K562 (cell line): ENCODE results near the gene UBE2J2. TPM values are rescaled to one million over a fixed set of nuclear protein-coding genes. Genes with fewer than 3 reads are reported as not detected.

Source experiments
- CUX1 ChIP-seq: fragments of 200-800 bp; sonication (Bioruptor generic); IDR thresholded peaks from 2 replicates; pipeline ENCODE4 v1.6.1; 2016; ENCODE audit warnings: missing genetic modification characterization, missing compliant biosample characterization
- ELF4 ChIP-seq: fragments of 450-650 bp; formaldehyde crosslinking; IDR thresholded peaks from 2 replicates; pipeline ENCODE4 v1.4.0; 2022; ENCODE audit warnings: missing genetic modification characterization
- EWSR1 ChIP-seq: fragments of 450-650 bp; IDR thresholded peaks from 2 replicates; pipeline ENCODE4 v1.6.1; 2018; ENCODE audit warnings: borderline replicate concordance, mild to moderate bottlenecking, low read depth, moderate library complexity; ENCODE audit not compliant: partially characterized antibody
- GTF2E2 ChIP-seq: fragments of 200-800 bp; sonication (Bioruptor generic); IDR thresholded peaks from 2 replicates; pipeline ENCODE4 v1.6.1; 2016; ENCODE audit warnings: missing genetic modification characterization, missing compliant biosample characterization
- HSF4 ChIP-seq: fragments of 250-450 bp; sonication (Bioruptor Pico); IDR thresholded peaks from 2 replicates; pipeline ENCODE4 v2.1.2; 2022; ENCODE audit warnings: mild to moderate bottlenecking, moderate library complexity, borderline replicate concordance
- NKRF ChIP-seq: fragments of 450-650 bp; IDR thresholded peaks from 2 replicates; pipeline ENCODE4 v1.6.1; 2016; ENCODE audit warnings: borderline replicate concordance
- PHF21A ChIP-seq: fragments of 450-650 bp; IDR thresholded peaks from 2 replicates; pipeline ENCODE4 v1.6.1; 2017; ENCODE audit warnings: low read depth, borderline replicate concordance
- RHOXF2B ChIP-seq: fragments of 250-450 bp; sonication (Bioruptor Pico); conservative IDR thresholded peaks from 2 replicates; pipeline ENCODE4 v1.5.1; 2021
- TCF7L2 ChIP-seq: fragments of 150-350 bp; IDR thresholded peaks from 2 replicates; pipeline ENCODE4 v1.6.1; 2016; ENCODE audit warnings: low read depth, mild to moderate bottlenecking, low read length, moderate library complexity
- TFAM ChIP-seq: fragments of 250-450 bp; sonication (Bioruptor Pico); conservative IDR thresholded peaks from 2 replicates; pipeline ENCODE4 v1.5.0; 2021; ENCODE audit warnings: mild to moderate bottlenecking, moderate library complexity
- TRIM24 ChIP-seq, 2 experiments: fragments of 450-650 bp; IDR thresholded peaks; 2 replicates each; pipeline ENCODE4 v1.6.1; 2016
- ZNF23 ChIP-seq: fragments of 250-450 bp; sonication (Bioruptor Pico); IDR thresholded peaks from 2 replicates; pipeline ENCODE4 v1.4.0; 2020; ENCODE audit warnings: mild to moderate bottlenecking
- ZNF263 ChIP-seq: sonication (generic); formaldehyde crosslinking; IDR thresholded peaks from 2 replicates; pipeline ENCODE4 v1.8.0; 2022; ENCODE audit warnings: mild to moderate bottlenecking, missing genetic modification reagents, borderline replicate concordance
- ZNF311 ChIP-seq: fragments of 250-450 bp; sonication (Bioruptor Pico); IDR thresholded peaks from 2 replicates; pipeline ENCODE4 v1.4.0; 2020; ENCODE audit warnings: mild to moderate bottlenecking, moderate library complexity
- ZNF57 ChIP-seq: fragments of 450-650 bp; formaldehyde crosslinking; IDR thresholded peaks from 2 replicates; pipeline ENCODE4 v1.4.0; 2020; ENCODE audit warnings: mild to moderate bottlenecking, moderate library complexity
- ZNF707 ChIP-seq: fragments of 250-450 bp; sonication (Bioruptor Pico); conservative IDR thresholded peaks from 2 replicates; pipeline ENCODE4 v1.8.0; 2022; ENCODE audit warnings: inconsistent platforms, mild to moderate bottlenecking, moderate library complexity
- polyA plus RNA-seq, 8 experiments: library from polyadenylated mRNA; depleted of rRNA in 4 of 8; stranded (reverse) in 5 of 8; unstranded in 3 of 8; fragments of >200 nt; fragmentation: Nextera tagmentation in 2 of 8; fragmentation: Illumina TruSeq in 1 of 8; extraction: Ambion mirVana in 2 of 8; extraction: Trizol in 1 of 8; gene quantifications; 2 replicates each; pipeline versions ENCODE4 v1.2.1 to v1.2.3, GENCODE V29; 2011 to 2014; ENCODE audit warnings: inconsistent platforms in 1 of 8, missing spikeins in 1 of 8
- total RNA-seq, 7 experiments: library from RNA; depleted of rRNA in 6 of 7; stranded (reverse); fragments of >200 nt in 6 of 7; fragmentation: Illumina TruSeq in 2 of 7; extraction: Trizol in 2 of 7; gene quantifications; 2 replicates each; pipeline versions ENCODE4 v1.2.1 to v1.2.3, GENCODE V29; 2011 to 2021; ENCODE audit warnings: low replicate concordance in 1 of 7
- TF ChIP-seq, protein P1 (sequence below): fragments of 450-650 bp; IDR thresholded peaks from 2 replicates; pipeline ENCODE4 v1.6.1; 2018; ENCODE audit warnings: mild to moderate bottlenecking, low read depth; ENCODE audit not compliant: partially characterized antibody
- TF ChIP-seq, protein P2 (sequence below): fragments of 450-650 bp; IDR thresholded peaks from one replicate; pipeline ENCODE4 v1.6.1; 2018; ENCODE audit warnings: mild to moderate bottlenecking, moderate library complexity; ENCODE audit not compliant: partially characterized antibody

Gene UBE2J2
- total and polyA plus RNA-seq, 9 of the 15 experiments (the other 6 are each of a cell fraction or from before 2014, with no cell fraction given), result 0.93 to 112 (median 75.5) TPM

DNA sequence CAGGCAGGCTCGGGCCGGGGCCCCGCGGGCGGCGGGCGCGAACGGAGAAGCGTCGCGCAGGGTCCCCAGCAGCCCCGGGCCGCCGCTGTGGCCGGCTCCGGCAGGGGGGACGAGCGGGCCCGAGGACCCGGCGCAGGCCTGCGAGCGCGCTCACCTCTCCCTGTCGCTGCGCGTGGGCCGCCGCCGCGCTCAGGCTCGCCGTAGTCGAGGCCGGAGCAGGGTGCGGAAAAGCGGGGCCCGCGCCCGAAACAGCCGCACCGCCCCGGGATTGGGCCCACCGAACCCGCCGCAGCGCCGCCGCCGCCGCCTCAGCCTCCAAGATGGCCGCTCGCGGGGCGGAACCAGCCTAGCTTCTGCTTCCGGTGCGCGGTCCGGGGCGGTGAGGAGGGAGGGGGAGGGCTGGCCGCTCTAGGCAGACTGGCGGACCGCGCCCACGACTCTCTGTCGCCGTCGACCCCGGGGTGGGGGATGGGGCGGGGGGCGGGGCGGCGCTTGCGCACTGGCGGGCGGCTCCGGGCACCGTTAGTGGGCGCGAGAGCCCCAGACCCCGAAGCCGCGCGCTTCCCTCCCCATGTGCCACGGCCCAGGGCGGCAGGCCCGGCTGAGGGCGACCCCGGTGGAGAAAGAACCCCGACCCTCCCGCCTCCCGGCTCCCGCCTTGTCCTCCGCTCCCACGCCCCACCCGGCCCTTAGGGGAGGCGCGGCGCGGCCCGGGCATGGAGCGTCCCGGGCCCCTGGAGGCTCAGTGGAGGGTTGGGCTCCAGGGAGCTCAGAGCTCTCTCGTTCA lies at the start of gene UBE2J2 (continued):
- TF ChIP-seq CUX1 (CRISPR knock-in tag), result no peak
- TF ChIP-seq HSF4, result no peak
- TF ChIP-seq ELF4, result no peak
- TF ChIP-seq TRIM24 (IDR thresholded peaks at IDR 0.05), result no peak
- no peak for TF ChIP-seq ZNF707
- TF ChIP-seq GTF2E2, result peak; percentile 60; the same call in 1 of the 2 replicates
- TF ChIP-seq TCF7L2, result no peak
- no peak for TF ChIP-seq ZNF57
- TF ChIP-seq ZNF23 (CRISPR knock-in tag), result no peak
- no peak for TF ChIP-seq ZNF311 (CRISPR knock-in tag)
- TF ChIP-seq RHOXF2B (CRISPR knock-in tag), result no peak
- no peak for TF ChIP-seq TFAM (CRISPR knock-in tag)
- TF ChIP-seq, protein P1, sequence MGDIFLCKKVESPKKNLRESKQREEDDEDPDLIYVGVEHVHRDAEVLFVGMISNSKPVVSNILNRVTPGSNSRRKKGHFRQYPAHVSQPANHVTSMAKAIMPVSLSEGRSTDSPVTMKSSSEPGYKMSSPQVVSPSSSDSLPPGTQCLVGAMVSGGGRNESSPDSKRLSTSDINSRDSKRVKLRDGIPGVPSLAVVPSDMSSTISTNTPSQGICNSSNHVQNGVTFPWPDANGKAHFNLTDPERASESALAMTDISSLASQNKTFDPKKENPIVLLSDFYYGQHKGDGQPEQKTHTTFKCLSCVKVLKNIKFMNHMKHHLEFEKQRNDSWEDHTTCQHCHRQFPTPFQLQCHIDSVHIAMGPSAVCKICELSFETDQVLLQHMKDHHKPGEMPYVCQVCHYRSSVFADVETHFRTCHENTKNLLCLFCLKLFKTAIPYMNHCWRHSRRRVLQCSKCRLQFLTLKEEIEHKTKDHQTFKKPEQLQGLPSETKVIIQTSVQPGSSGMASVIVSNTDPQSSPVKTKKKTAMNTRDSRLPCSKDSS, result no peak
- TF ChIP-seq NKRF, result peak; percentile 52; the same call in 1 of the 2 replicates
- TF ChIP-seq EWSR1, result no peak
- TF ChIP-seq ZNF263 (CRISPR knock-in tag), result peak; percentile 48; the same call in 1 of the 2 replicates
- TF ChIP-seq, protein P2, sequence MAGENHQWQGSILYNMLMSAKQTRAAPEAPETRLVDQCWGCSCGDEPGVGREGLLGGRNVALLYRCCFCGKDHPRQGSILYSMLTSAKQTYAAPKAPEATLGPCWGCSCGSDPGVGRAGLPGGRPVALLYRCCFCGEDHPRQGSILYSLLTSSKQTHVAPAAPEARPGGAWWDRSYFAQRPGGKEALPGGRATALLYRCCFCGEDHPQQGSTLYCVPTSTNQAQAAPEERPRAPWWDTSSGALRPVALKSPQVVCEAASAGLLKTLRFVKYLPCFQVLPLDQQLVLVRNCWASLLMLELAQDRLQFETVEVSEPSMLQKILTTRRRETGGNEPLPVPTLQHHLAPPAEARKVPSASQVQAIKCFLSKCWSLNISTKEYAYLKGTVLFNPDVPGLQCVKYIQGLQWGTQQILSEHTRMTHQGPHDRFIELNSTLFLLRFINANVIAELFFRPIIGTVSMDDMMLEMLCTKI, result no peak
- TF ChIP-seq PHF21A, result no peak
